H1 (cell line): Measurements from ENCODE around the gene PGGHG. TPM values are rescaled to one million over a fixed set of nuclear protein-coding genes. Genes with fewer than 3 reads are reported as not detected.

Experiments
- RNF2 ChIP-seq: fragments of 200-900, 300-1000 bp; sonication (generic); IDR thresholded peaks from 2 replicates; pipeline ENCODE4 v1.7.1; 2016; ENCODE audit warnings: borderline replicate concordance, low read depth, mild to moderate bottlenecking, antibody characterized with exemption, low read length; ENCODE audit not compliant: poor library complexity, severe bottlenecking; ENCODE audit errors: missing control alignments
- RXRA ChIP-seq: IDR thresholded peaks from 2 replicates; pipeline ENCODE4 v1.6.1; 2011; ENCODE audit warnings: low read depth, mild to moderate bottlenecking, low read length, moderate library complexity; ENCODE audit not compliant: insufficient read depth
- SIN3A ChIP-seq, 2 experiments: IDR thresholded peaks in 1 of 2; conservative IDR thresholded peaks in 1 of 2; 2 replicates each; pipeline ENCODE4 v1.6.1; 2011 to 2012; ENCODE audit warnings: low read length in 2 of 2, improper control_type of control experiment in 1 of 2, low read depth in 1 of 2, mild to moderate bottlenecking in 1 of 2
- polyA plus RNA-seq, 7 experiments: library from polyadenylated mRNA; depleted of rRNA in 3 of 7; stranded (reverse) in 5 of 7; unstranded in 2 of 7; fragments of >200 nt in 5 of 7; fragments of 200-250 nt in 2 of 7; gene quantifications; 1 replicate in 5 of 7; 2 replicates in 1 of 7; 4 replicates in 1 of 7; pipeline versions ENCODE4 v1.2.1 to v1.2.3, GENCODE V29; 2011 to 2013; ENCODE audit warnings: missing spikeins in 2 of 7, mixed read lengths in 2 of 7
- total RNA-seq: library from RNA; stranded (reverse); fragmentation: NEBNext Ultra II Directional; extraction: Animal tissue kit (Norgen Biotek cat#: 25700); gene quantifications from 2 replicates; pipeline ENCODE4 v1.2.1, GENCODE V29; 2021
- TF ChIP-seq, protein P1 (sequence below): IDR thresholded peaks from 2 replicates; pipeline ENCODE4 v1.6.1; 2012; ENCODE audit warnings: inconsistent platforms

PGGHG gene
- total and polyA plus RNA-seq, 2 of the 8 experiments (the other 6 are each of a cell fraction or from before 2014, with no cell fraction given), result 34.8 to 60.7 TPM

DNA sequence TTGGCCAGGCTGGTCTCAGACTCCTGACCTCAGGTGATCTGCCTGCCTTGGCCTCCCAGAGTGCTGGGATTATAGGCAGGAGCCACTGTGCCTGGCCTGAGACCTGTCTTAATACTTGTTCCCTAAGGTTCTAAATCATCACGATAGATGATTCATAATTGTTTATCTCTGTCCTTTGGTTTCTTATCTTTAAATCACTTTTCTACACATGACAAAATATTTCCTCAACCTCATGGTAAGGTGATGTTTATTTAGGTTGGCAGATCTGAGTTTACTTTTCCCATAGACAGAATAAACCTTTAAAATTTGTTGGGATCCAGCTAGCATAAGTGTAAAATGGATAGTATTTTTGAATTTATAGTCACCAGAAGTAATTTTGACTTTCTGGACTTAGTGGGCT lies 48.6 kb upstream of the PGGHG start (continued):
- TF ChIP-seq, protein P1, sequence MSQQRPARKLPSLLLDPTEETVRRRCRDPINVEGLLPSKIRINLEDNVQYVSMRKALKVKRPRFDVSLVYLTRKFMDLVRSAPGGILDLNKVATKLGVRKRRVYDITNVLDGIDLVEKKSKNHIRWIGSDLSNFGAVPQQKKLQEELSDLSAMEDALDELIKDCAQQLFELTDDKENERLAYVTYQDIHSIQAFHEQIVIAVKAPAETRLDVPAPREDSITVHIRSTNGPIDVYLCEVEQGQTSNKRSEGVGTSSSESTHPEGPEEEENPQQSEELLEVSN, result no peak
- no peak for TF ChIP-seq SIN3A (conservative IDR thresholded peaks at IDR 0.05 in 1 of 2, IDR thresholded peaks at IDR 0.05 in 1 of 2; ENCODE audit: low read depth in 1 of 2, low read length in 2 of 2)
- TF ChIP-seq RNF2, result no peak
- no peak for TF ChIP-seq RXRA
